ENCODE measurements around the gene UHMK1.
"Not testable (repeated sequence)": the region's sequence is repeated elsewhere in the genome, so short reads cannot be mapped to it uniquely, and the experiment has no call there.

The UHMK1 gene

DNA sequence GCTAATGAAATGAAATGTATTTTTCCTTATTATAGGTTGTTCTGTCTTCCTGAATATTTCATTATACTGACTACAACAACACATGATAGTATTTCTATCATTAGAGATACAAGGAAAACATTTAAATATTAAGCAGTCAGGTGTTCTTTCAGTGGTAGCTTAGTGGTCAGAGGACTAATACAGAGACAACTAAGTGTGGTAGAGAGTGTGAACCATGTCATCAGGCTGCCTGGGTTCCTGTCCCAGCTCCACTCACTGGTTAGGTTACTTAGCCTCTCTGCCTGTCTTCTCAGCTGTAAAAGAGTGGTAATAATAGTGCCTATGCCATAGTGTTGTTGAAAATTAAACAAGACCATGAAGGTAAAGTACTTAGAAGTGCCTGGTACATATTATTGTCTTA is 67.8 kb downstream of the UHMK1 start:
- no peak for DNase-seq (ENCODE audit: low read depth, low spot score)

- DNase-seq (ENCODE audit: low read depth, low spot score), result no peak
These were observed 69.3 kb downstream of the UHMK1 start for GRCh38 chr1:162566870-162567269.

- no peak for DNase-seq (ENCODE audit: low read depth, low spot score)
These were observed 71.2 kb downstream of the UHMK1 start for GRCh38 chr1:162568802-162569201.

DNA sequence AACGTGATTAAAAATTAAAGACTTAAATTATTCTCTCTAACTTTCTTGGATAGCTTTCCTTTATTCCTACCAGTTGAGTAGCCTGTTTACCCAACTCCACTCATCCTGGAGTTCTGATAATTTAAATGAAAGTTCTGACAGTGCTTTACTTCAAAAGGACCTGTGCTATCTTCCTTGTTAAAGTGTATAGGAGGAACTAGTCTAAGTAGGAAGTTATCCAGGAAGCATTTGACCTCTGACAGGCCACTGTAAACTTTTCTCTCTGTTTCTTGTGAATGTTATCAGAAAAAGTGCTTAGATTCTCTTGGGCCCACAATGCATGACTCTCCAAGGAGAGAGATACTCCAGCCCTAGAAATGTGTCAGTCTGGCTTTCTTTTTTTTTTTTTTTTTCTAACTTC is 73.1 kb downstream of the UHMK1 start:
- DNase-seq (ENCODE audit: low read depth, low spot score), result no peak

- DNase-seq (ENCODE audit: low read depth, low spot score), result not testable (repeated sequence)
These were observed 73.5 kb downstream of the UHMK1 start for GRCh38 chr1:162571121-162571520.

- DNase-seq (ENCODE audit: low read depth, low spot score), result no peak
These were observed 74.1 kb downstream of the UHMK1 start for GRCh38 chr1:162571696-162572095.

- no peak for DNase-seq (ENCODE audit: low read depth, low spot score)
These were observed 75.5 kb downstream of the UHMK1 start for GRCh38 chr1:162573136-162573535.

- DNase-seq (ENCODE audit: low read depth, low spot score), result no peak
These were observed 80.6 kb downstream of the UHMK1 start for GRCh38 chr1:162578071-162578700.

GRCh38 chr1:162578936-162579335 is 81.3 kb downstream of the UHMK1 start:
- DNase-seq (ENCODE audit: low read depth, low spot score), result no peak

Measured in smooth muscle cell of the brain vasculature (primary cell).